HCT116 (cell line): ENCODE measurements around the gene COX6B2. TPM values are rescaled to one million over a fixed set of nuclear protein-coding genes. Genes with fewer than 3 reads are reported as not detected.
A peak's percentile ranks its signal among the peaks of the same experiment; 100 is the strongest.

Source experiments
- ATAC-seq: fragments of 200-7000 bp; cut with Tn5 transposase; 2 replicates; pipeline ENCODE4 v1.9.1; 2020; ENCODE audit warnings: mild to moderate bottlenecking, moderate library complexity
- BruUV-seq: library from RNA; stranded (reverse); fragments of 400-500 nt; replicated peaks from 2 replicates; lab custom pipeline; 2021; lab: Mats Ljungman, UMichigan
- CTCF ChIA-PET: fragments of 300-600 bp; sonication (Branson Sonifier 250); formaldehyde crosslinking; loops from one replicate; lab custom pipeline; 2021; ENCODE audit warnings: antibody characterized with exemption; lab: Charles Lee
- POLR2A ChIA-PET: fragments of 300-600, 350-600 bp; sonication (Branson Sonifier 250); formaldehyde crosslinking; loops from one replicate; lab custom pipeline; 2021; ENCODE audit warnings: antibody characterized with exemption; lab: Charles Lee
- RAD21 ChIA-PET, 2 experiments: fragments of 300-600 bp; sonication (Branson Sonifier 250); formaldehyde crosslinking; loops; one replicate each; lab custom pipeline; 2023; ENCODE audit warnings: low total read pairs in 2 of 2; ENCODE audit not compliant: uncharacterized antibody in 2 of 2, unreplicated experiment in 2 of 2, low non-redundant PET in 1 of 2; lab: Charles Lee
- DNase-seq: peaks from one replicate; pipeline ENCODE4 v3.0.0-alpha.2; 2010; ENCODE audit warnings: low read depth, low spot score
- H2AFZ ChIP-seq: fragments of 200-600 bp; shearing (Covaris generic), sonication (generic); 2 replicates; pipeline ENCODE4 v1.6.1; 2017; ENCODE audit warnings: low read depth, mixed run types, mixed read lengths, antibody characterized with exemption, low read length; ENCODE audit not compliant: poor library complexity, severe bottlenecking
- H3K27ac ChIP-seq: 2 replicates; pipeline ENCODE4 v1.5.1; 2012; ENCODE audit warnings: low read depth, low read length
- H3K27me3 ChIP-seq: fragments of 200-600 bp; sonication (generic); 2 replicates; pipeline ENCODE4 v1.6.1; 2016; ENCODE audit warnings: mixed run types, low read length, mixed read lengths; ENCODE audit not compliant: insufficient read depth
- H3K36me3 ChIP-seq, 2 experiments: fragments of 200-500 bp in 1 of 2; fragments of 200-600 bp in 1 of 2; sonication (Bioruptor generic) in 1 of 2; sonication (generic) in 1 of 2; 2 replicates each; pipeline versions ENCODE4 v1.5.1 to v1.6.1; 2014 to 2016; ENCODE audit warnings: low read length in 2 of 2, inconsistent platforms in 1 of 2, mixed read lengths in 1 of 2, mixed run types in 1 of 2; ENCODE audit not compliant: insufficient read depth in 2 of 2, control insufficient read depth in 1 of 2
- H3K4me1 ChIP-seq, 2 experiments: fragments of 200-600 bp in 1 of 2; sonication (generic) in 1 of 2; 2 replicates each; pipeline versions ENCODE4 v1.5.1 to v1.6.1; 2012 to 2017; ENCODE audit warnings: low read length in 2 of 2, inconsistent platforms in 1 of 2, mild to moderate bottlenecking in 1 of 2, mixed read lengths in 1 of 2, mixed run types in 1 of 2, moderate library complexity in 1 of 2; ENCODE audit not compliant: insufficient read depth in 2 of 2, control insufficient read depth in 1 of 2
- H3K4me2 ChIP-seq: fragments of 200-600 bp; sonication (generic); 2 replicates; pipeline ENCODE4 v1.6.1; 2017; ENCODE audit warnings: mixed run types, low read length, mixed read lengths
- H3K4me3 ChIP-seq, 2 experiments: fragments of 200-600 bp in 1 of 2; sonication (generic) in 1 of 2; replicated peaks in 1 of 2; 2 replicates each; pipeline ENCODE4 v1.5.1; 2011 to 2016; ENCODE audit warnings: low read length in 2 of 2, control low read depth in 1 of 2, low read depth in 1 of 2, mild to moderate bottlenecking in 1 of 2, mixed read lengths in 1 of 2, mixed run types in 1 of 2
- H3K79me2 ChIP-seq: fragments of 200-600 bp; sonication (generic); 2 replicates; pipeline ENCODE4 v1.6.1; 2017; ENCODE audit warnings: mild to moderate bottlenecking, mixed run types, low read length, moderate library complexity, mixed read lengths; ENCODE audit not compliant: insufficient read depth
- H3K9ac ChIP-seq: fragments of 200-600 bp; sonication (generic); 2 replicates; pipeline ENCODE4 v1.6.1; 2016; ENCODE audit warnings: low read length, mixed read lengths
- H3K9me2 ChIP-seq: fragments of 200-600 bp; sonication (generic), shearing (Covaris generic); 2 replicates; pipeline ENCODE4 v1.6.1; 2017; ENCODE audit warnings: mixed run types, mild to moderate bottlenecking, moderate library complexity; ENCODE audit not compliant: insufficient read depth
- H3K9me3 ChIP-seq, 2 experiments: fragments of 200-500 bp in 1 of 2; fragments of 200-600 bp in 1 of 2; sonication (Bioruptor generic) in 1 of 2; sonication (generic) in 1 of 2; 2 replicates each; pipeline ENCODE4 v1.6.1; 2014 to 2017; ENCODE audit warnings: low read length in 2 of 2, mixed read lengths in 2 of 2, inconsistent platforms in 1 of 2, low read depth in 1 of 2, mild to moderate bottlenecking in 1 of 2, mixed run types in 1 of 2, moderate library complexity in 1 of 2; ENCODE audit not compliant: control insufficient read depth in 1 of 2, insufficient read depth in 1 of 2
- H4K20me1 ChIP-seq: fragments of 200-600 bp; sonication (generic), shearing (Covaris generic); 2 replicates; pipeline ENCODE4 v1.6.1; 2017; ENCODE audit warnings: mixed run types, mild to moderate bottlenecking, moderate library complexity; ENCODE audit not compliant: insufficient read depth
- ATF3 ChIP-seq: IDR thresholded peaks from 2 replicates; pipeline ENCODE4 v1.6.1; 2012
- CTCF ChIP-seq, 3 experiments: fragments of 200-600 bp in 1 of 3; sonication (generic) in 1 of 3; IDR thresholded peaks in 2 of 3; conservative IDR thresholded peaks in 1 of 3; 2 replicates each; pipeline ENCODE4 v1.5.1; 2012 to 2017; ENCODE audit warnings: low read depth in 2 of 3, low read length in 2 of 3, antibody characterized with exemption in 1 of 3, borderline replicate concordance in 1 of 3, control low read depth in 1 of 3, mild to moderate bottlenecking in 1 of 3, mixed read lengths in 1 of 3, mixed run types in 1 of 3, moderate library complexity in 1 of 3; ENCODE audit not compliant: insufficient read depth in 1 of 3
- EZH2 ChIP-seq: fragments of 200-600 bp; sonication (generic); IDR thresholded peaks from 2 replicates; pipeline ENCODE4 v1.6.1; 2017; ENCODE audit warnings: antibody characterized with exemption, mixed run types
- EZH2phosphoT487 ChIP-seq: fragments of 200-600 bp; IDR thresholded peaks from 2 replicates; pipeline ENCODE4 v1.6.1; 2018; ENCODE audit warnings: antibody characterized with exemption, borderline replicate concordance
- MAX ChIP-seq: IDR thresholded peaks from 2 replicates; pipeline ENCODE4 v1.6.1; 2012
- POLR2AphosphoS5 ChIP-seq: IDR thresholded peaks from 2 replicates; pipeline ENCODE4 v1.6.1; 2011; ENCODE audit warnings: mild to moderate bottlenecking, low read depth, low read length, moderate library complexity
- RAD21 ChIP-seq: IDR thresholded peaks from 2 replicates; pipeline ENCODE4 v1.6.1; 2012; ENCODE audit warnings: low read depth, mild to moderate bottlenecking
- SIN3A ChIP-seq: IDR thresholded peaks from 2 replicates; pipeline ENCODE4 v1.6.1; 2012; ENCODE audit warnings: low read depth
- SRF ChIP-seq: IDR thresholded peaks from 2 replicates; pipeline ENCODE4 v1.6.1; 2012; ENCODE audit warnings: low read depth
- intact Hi-C: fragments of 100-400 bp; cut with micrococcal nuclease; formaldehyde crosslinking; loops from 2 replicates; pipeline ENCODE4 v1.10.0; 2022
- total RNA-seq: library from RNA; stranded (reverse); gene quantifications from one replicate; pipeline ENCODE4 v1.2.1, GENCODE V29; 2021; ENCODE audit not compliant: unreplicated experiment
- TF ChIP-seq, protein P1 (sequence below): IDR thresholded peaks from 2 replicates; pipeline ENCODE4 v1.6.1; 2012; ENCODE audit warnings: low read depth

Gene COX6B2
- total RNA-seq, 1 experiment from 2014 or later = 2.4 TPM

DNA sequence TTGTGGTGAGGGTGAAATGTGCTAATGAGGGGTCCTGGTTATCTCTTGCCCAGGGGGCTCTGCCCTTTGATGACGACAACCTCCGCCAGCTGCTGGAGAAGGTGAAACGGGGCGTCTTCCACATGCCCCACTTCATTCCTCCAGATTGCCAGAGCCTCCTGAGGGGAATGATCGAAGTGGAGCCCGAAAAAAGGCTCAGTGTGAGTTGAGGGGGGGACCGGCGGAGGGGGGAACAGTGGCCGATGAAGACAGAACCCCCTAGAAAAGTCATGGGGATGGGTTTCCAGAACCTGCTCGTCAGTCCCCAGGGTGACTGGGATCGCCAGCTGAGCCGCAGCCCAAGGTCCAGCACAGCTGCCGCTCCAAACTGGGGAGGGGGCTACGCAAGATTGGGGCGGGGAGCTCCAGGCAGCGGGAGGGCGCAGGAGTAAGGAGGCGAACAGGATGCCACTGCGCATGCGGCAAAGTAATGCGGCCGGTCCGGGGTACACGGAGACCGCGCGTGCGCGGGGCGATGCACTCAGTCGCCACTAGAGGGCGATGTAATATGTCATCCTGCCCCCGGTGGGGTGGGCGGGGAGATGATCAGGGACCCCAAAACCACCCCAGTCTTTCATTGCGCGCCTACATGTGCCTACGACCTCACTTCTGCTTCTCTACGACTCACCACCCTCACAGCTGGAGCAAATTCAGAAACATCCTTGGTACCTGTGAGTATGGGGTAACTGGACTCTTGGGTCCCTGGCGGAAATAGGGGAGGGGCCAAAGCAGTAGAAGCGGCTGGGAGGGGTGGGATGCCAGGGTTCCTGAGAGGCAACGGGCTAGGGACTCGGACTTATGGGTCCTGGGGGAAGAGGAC lies 52.8 kb downstream of the COX6B2 start:
- peak; percentile 54 for DNase-seq
- CTCF ChIA-PET = interaction anchor here (0.6 to 2.7 kb wide), 14 partner anchors 10 to 175 kb away, joined by 3 to 15 read pairs (median 6); partner anchors contain the start of genes BRSK1, HSPBP1, KMT5C and TMEM238
- no peak overlapping the region for H3K27ac ChIP-seq
- H3K9me3 ChIP-seq = no peaks in the 10 kb centered on the region
- no peak overlapping the region for H3K4me3 ChIP-seq
- RAD21 ChIA-PET = interaction anchor here (0.6 kb wide), 2 partner anchors 60 to 134 kb away, joined by 4 to 7 read pairs; no protein-coding TSS in a partner anchor
- H2AFZ ChIP-seq = no peak overlapping the region
- no peaks in the 10 kb centered on the region for H4K20me1 ChIP-seq
- intact Hi-C loops = loop anchor here (5.0 kb wide), 1 partner anchor 81 kb away; the partner anchor contains the start of gene TMEM238
- no peaks in the 10 kb centered on the region for H3K9me2 ChIP-seq
- POLR2A ChIA-PET = interaction anchor here (2.0 kb wide), 1 partner anchor 83 kb away, joined by 8 read pairs; the partner anchor contains the start of gene TMEM238
- H3K9ac ChIP-seq = no peak overlapping the region
- peak; percentile 83 for ATAC-seq
- TF ChIP-seq CTCF (IDR thresholded peaks at IDR 0.05 in 2 of 3, conservative IDR thresholded peaks at IDR 0.05 in 1 of 3; ENCODE audit: borderline replicate concordance in 1 of 3, insufficient read depth in 1 of 3, low read depth in 2 of 3, low read length in 2 of 3) (peak; percentile 54 to 92 (median 83); a peak in 5 of 6 replicates), POLR2AphosphoS5 (0 out of 2 replicates have a peak, but pooled peaks have one; percentile 22), SIN3A (no peak), RAD21 (peak; percentile 75), EZH2phosphoT487 (no peak), EZH2 (no peak), ATF3 (no peak), MAX (no peak), SRF (no peak)
- TF ChIP-seq, protein P1, sequence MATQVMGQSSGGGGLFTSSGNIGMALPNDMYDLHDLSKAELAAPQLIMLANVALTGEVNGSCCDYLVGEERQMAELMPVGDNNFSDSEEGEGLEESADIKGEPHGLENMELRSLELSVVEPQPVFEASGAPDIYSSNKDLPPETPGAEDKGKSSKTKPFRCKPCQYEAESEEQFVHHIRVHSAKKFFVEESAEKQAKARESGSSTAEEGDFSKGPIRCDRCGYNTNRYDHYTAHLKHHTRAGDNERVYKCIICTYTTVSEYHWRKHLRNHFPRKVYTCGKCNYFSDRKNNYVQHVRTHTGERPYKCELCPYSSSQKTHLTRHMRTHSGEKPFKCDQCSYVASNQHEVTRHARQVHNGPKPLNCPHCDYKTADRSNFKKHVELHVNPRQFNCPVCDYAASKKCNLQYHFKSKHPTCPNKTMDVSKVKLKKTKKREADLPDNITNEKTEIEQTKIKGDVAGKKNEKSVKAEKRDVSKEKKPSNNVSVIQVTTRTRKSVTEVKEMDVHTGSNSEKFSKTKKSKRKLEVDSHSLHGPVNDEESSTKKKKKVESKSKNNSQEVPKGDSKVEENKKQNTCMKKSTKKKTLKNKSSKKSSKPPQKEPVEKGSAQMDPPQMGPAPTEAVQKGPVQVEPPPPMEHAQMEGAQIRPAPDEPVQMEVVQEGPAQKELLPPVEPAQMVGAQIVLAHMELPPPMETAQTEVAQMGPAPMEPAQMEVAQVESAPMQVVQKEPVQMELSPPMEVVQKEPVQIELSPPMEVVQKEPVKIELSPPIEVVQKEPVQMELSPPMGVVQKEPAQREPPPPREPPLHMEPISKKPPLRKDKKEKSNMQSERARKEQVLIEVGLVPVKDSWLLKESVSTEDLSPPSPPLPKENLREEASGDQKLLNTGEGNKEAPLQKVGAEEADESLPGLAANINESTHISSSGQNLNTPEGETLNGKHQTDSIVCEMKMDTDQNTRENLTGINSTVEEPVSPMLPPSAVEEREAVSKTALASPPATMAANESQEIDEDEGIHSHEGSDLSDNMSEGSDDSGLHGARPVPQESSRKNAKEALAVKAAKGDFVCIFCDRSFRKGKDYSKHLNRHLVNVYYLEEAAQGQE = no peak
- TF ChIP-seq, all 23 proteins: peak for 3
- Histone ChIP-seq H3K4me2 (peak overlapping the region; percentile 52), H3K79me2 (no peaks in the 10 kb centered on the region), H3K4me1 (peaks cover 0 to 7% of the 10 kb centered on the region in 2 experiments; a peak in 1 of 4 replicates), H3K36me3 (peaks cover 11% of the 10 kb centered on the region in 2 experiments; a peak in 2 of 4 replicates), H3K27me3 (no peaks in the 10 kb centered on the region)
- no TSS peak for BruUV-seq
